ENCODE data around the gene WDR83. TPM values are rescaled to one million over a fixed set of nuclear protein-coding genes. Genes with fewer than 3 reads are reported as not detected.
A peak's percentile ranks its signal among the peaks of the same experiment; 100 is the strongest.
"Not testable (repeated sequence)": the region's sequence is repeated elsewhere in the genome, so short reads cannot be mapped to it uniquely, and the experiment has no call there.

Gene WDR83
- total RNA-seq, 1 donor from 2014 or later = 7.2 TPM

- no peak for DNase-seq (ENCODE audit: low spot score)
Measured at GRCh38 chr19:12711187-12711586, 44.6 kb downstream of the WDR83 start.

DNA sequence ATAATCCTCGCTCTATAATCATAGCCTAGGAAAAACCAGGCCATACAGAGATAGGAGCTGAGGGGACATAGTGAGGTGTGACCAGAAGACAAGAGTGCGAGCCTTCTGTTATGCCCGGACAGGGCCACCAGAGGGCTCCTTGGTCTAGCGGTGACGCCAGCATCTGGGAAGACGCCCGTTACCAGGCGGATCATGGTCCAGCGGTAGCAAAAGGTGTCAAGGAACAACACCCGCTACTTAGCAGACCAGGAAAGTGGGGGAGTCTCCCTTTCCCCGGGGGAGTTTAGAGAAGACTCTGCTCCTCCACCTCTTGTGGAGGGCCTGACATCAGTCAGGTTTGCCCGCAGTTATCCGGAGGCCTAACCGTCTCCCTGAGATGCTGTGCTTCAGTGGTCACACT, 45.5 kb downstream of the WDR83 start:
- DNase-seq (ENCODE audit: low spot score) = not testable (repeated sequence)

DNA sequence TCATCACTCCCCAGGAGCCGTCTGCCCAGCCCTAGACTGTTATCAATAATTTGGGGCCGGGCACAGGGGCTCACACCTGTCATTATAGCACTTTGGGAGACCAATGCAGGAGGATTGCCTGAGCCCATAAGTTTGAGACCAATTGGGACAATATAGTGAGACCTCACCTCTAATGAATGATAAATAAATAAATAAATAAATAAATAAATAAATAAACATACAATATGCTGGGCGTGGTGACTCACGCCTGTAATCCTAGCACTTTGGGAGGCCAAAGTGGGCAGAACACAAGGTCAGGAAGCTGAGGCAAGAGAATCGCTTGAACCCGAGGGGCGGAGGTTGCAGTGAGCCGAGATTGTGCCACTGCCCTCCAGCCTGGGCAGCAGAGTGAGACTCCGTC, 46.7 kb downstream of the WDR83 start:
- not testable (repeated sequence) for DNase-seq (ENCODE audit: low spot score)

DNA sequence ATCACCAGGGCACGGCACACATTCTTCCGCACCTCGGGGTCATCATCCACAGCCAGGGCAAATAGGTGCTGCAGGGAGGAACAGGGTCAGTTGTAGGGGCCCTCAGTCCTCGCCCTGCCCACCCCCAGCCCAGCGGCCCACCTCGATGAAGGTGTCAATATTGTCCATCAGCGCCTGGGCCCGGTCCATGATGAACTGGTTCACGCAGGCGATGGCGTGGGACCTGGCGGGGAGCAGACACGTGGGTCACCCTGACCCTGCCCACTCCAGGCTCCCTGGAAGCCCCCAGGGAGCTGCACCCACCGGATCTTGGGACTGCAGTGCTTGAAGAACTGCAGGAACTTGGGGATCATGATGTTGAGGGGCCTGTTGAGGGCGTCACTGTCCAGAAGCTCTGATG, 48.5 kb downstream of the WDR83 start:
- no peak for DNase-seq (ENCODE audit: low spot score)

GRCh38 chr19:12715929-12716328, 49.3 kb downstream of the WDR83 start:
- no peak for DNase-seq (ENCODE audit: low spot score)

DNA sequence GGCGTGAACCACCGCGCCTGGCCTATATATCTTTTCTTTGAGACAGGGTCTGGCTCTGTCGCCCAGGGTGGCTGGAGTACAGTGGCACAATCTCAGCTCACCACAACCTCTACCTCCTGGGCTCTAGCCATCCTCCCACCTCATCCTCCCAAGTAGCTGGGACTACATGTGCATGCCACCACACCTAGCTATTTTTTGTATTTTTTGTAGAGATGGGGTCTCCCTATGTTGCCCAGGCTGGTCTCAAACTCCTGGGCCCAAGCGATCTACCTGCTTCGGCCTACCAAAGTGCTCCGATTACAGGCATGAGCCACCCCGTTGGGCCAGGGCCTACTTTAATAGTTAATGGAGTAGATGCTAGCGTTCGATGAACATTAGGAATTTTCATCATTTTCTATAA, 53.7 kb downstream of the WDR83 start:
- no peak for DNase-seq (ENCODE audit: low spot score)

DNA sequence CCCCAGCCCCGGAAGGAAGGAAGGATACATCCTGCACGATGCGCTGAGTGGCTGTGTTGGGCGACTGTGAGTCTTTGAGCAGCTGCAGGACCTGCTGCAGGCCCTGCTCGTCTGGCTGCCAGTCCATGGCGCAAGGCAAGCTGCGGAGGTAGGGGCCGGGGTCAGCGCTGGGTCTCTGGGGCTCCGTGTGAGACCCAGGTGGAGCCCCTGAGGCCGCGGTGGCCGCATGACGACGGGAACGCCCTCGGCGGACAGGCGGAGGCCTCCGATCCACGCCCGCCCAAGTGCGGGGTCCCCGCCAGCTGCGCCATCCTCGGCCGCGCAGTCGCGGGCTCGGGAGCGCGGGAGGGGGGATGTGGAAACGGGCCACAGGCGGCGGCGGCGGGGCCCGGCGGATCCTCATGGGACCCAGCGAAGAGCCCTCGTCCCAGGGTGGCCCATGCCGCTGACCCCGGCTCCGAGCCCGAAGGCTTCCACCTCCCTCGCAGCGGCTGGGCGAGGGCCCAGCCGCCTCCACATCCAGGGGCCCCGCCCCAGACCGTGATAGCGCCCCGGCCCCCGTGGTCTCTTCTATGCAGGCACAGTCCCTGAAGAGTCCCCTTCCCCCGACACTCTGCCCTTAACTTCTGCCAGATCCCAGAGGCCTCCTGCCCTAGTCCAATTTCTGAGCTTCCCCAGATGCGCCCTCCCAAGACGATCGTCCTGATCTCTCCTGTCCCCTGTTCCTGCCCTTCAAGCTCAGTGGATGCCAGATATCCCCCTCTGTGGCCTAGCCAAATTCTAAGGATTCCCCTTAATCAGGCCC, 54.4 kb downstream of the WDR83 start:
- DNase-seq (ENCODE audit: low spot score) = no peak

GRCh38 chr19:12721656-12722565, 55.3 kb downstream of the WDR83 start:
- DNase-seq (ENCODE audit: low spot score) = no peak

DNA sequence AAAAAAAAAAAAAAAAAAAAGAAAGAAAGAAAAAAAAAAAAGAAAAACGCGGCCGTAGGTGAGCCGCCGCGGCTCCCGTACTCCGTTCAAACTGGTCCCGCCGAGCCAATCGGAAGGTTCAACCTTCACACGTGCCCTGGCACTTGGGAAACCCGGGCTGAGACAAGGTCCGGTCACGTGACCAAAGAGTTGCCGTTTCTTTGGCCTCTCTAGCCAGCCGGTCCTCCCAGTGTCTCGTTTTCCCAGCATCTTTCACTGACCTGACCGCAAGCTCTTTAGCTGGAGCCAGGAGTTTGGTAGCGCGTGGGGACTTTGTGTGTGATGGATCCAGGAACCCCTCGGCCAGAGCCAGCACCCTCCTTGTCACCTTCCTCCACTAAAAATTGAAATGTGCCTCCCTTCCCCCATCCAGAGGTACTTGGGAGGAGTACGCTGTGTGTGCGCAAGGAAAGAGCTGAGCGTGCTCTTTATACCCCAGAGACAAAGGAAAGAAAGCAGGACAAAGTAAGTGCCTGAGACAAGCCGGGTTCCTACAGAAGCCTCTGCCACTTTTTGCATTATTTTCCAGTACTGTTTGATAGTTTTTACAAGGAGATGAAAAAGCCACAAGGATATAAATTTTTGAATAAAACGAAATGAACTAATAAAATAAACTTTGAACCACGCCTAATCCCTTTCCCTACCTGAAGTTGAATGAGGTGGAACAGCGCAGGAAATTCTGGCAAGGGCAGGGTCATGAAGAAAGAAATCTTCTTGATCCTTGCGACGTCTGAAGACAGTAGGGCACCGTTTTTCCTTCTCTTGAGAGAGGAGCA, 56.2 kb downstream of the WDR83 start:
- peak; percentile 96 for DNase-seq (ENCODE audit: low spot score)

DNA sequence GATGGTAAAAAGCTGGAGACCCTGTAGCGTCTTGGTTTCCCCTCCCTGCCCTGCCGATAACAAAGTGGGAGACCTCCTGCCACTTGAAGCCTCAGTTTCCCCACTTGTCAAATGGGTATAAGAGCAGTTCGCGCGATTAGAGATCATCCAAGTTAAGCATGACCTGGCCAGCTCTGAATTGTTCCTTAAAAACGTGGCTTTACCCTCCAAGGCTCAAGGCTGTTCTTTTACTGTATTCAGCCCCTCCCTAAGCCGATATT, 56.7 kb downstream of the WDR83 start:
- no peak for DNase-seq (ENCODE audit: low spot score)

- DNase-seq (ENCODE audit: low spot score) = no peak
Measured at GRCh38 chr19:12723641-12724426, 57.2 kb downstream of the WDR83 start, which contains the start of gene TNPO2. TSS of gene TNPO2 (minus strand) at chr19:12723932. CDS start at chr19:12720977, 2,955 bp downstream.

Other genes with a start within 250 kb of the WDR83 start
- 2.0 TPM for gene ZNF443, start 225.8 kb upstream of the WDR83 start, total RNA-seq
- gene ZNF709, start 182.0 kb upstream of the WDR83 start, total RNA-seq = 2.3 TPM
- gene ZNF564, start 115.3 kb upstream of the WDR83 start, total RNA-seq = 7.9 TPM
- gene ZNF490, start 56.0 kb upstream of the WDR83 start, total RNA-seq = 4.6 TPM
- gene ZNF791, start 55.9 kb upstream of the WDR83 start, total RNA-seq = 24.1 TPM
- 106 TPM for gene MAN2B1, start 65 bp upstream of the WDR83 start, total RNA-seq
- 46.3 TPM for gene DHPS, start 15.1 kb downstream of the WDR83 start, total RNA-seq
- gene GNG14, start 21.2 kb downstream of the WDR83 start, total RNA-seq = not detected
- gene FBXW9, start 29.8 kb downstream of the WDR83 start, total RNA-seq = 4.4 TPM
- gene TNPO2, start 57.1 kb downstream of the WDR83 start, total RNA-seq = 79.4 TPM
- 139 TPM for gene TRIR, start 67.9 kb downstream of the WDR83 start, total RNA-seq
- 57.6 TPM for gene GET3, start 70.7 kb downstream of the WDR83 start, total RNA-seq
- not detected for gene BEST2, start 85.0 kb downstream of the WDR83 start, total RNA-seq
- 57.7 TPM for gene HOOK2, start 108.7 kb downstream of the WDR83 start, total RNA-seq
- gene JUNB, start 124.7 kb downstream of the WDR83 start, total RNA-seq = 800 TPM
- 238 TPM for gene PRDX2, start 135.0 kb downstream of the WDR83 start, total RNA-seq
- 2.1 TPM for gene THSD8, start 135.3 kb downstream of the WDR83 start, total RNA-seq
- 2.7 TPM for gene RNASEH2A, start 139.8 kb downstream of the WDR83 start, total RNA-seq
- not detected for gene RTBDN, start 167.8 kb downstream of the WDR83 start, total RNA-seq
- gene MAST1, start 171.7 kb downstream of the WDR83 start, total RNA-seq = 0.90 TPM
- 28.9 TPM for gene DNASE2, start 214.6 kb downstream of the WDR83 start, total RNA-seq
- gene KLF1, start 220.4 kb downstream of the WDR83 start, total RNA-seq = not detected
- gene GCDH, start 224.4 kb downstream of the WDR83 start, total RNA-seq = 23.3 TPM

Data from mesenteric fat pad (tissue), 1 donor.